Embryonic facial prominence (tissue), 1 donor: ENCODE measurements around the gene PCDHA2.
"Not testable (repeated sequence)": the region's sequence is repeated elsewhere in the genome, so short reads cannot be mapped to it uniquely, and the experiment has no call there.

Experiments
- DNase-seq: peaks from one replicate; pipeline ENCODE4 v3.0.0-alpha.2; 2016; ENCODE audit errors: extremely low spot score

The PCDHA2 gene

DNA sequence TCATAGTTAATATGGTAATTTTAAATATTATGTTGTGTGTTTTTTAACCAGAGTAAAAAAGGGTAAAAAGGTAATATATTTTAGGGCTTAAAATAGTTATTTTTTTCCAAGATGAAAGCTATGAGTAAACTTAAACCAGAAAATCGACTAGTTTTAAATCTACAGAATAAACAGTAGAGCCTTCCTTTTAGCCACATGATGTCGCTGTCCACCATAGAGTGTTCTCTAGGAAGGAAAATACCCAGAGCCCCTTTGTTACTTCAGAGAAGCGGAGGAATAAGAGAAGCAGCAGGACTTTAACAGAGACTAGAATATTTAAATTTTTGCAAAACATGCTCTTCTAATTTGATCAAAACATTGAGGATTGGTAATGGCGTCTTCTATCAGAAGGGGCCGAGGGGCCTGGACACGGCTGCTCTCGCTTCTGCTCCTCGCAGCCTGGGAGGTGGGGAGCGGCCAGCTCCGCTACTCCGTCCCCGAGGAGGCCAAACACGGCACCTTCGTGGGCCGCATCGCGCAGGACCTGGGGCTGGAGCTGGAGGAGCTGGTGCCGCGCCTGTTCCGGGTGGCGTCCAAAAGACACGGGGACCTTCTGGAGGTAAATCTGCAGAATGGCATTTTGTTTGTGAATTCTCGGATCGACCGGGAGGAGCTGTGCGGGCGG is at the start of gene PCDHA2:
PCDHA2 (plus strand) TSS at position 258 of the 664 bp plus-strand sequence.
- DNase-seq = no peak

DNA sequence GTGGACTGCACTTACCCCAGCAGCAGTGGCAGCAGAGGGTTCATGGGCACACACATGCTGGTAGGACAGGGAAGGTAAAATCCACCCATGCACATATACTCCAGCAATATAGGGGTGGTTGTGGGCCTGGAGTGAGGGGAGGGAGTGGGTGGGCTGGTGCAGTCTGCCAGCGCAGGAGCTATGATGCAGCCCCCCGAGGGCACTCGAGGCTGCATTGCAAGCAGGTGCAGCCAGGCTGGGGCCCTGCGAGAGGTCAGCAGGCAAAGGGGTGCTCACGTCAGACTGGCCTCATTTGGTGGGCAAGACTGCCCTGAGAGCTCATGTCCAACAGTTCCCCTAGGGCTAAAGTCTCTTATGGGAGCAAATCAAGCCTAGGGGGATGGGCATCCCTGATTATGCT is 41.1 kb upstream of the PCDHA2 start:
- DNase-seq = no peak

DNA sequence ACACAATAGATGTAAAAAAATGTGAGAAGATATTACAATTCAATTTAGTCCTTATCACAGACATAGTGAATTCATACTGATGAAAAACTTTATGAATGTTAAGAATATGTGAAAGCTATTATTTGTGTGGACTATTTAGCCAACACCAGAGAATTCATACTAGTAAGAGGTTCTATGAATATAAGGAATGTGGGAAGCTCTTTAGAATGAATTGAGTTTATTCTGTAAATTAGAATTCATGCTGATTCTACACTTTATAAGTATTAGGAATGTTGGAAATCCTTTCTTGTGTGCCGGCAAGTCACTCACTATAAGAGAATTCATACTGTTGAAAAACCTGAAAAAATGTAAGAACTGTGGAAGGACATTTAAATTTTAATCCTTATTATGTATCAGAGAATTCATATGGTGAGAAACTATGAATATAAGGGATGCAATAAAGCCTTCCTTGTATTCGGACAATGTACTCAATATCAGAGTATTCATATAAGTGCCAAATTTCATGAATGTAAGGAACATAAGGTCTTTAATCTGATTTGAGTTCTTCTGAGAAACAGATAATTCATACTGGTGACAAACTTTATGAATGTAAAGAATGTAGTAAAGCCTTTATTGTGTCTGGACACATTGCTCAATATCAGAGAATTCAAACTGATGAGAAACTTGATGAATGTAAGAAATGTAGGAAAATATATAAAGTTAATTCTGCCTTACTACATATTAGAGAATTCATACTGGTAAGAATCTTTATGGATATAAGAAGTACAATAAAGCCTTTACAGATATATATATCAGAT is 30.3 kb upstream of the PCDHA2 start:
- DNase-seq = no peak

DNA sequence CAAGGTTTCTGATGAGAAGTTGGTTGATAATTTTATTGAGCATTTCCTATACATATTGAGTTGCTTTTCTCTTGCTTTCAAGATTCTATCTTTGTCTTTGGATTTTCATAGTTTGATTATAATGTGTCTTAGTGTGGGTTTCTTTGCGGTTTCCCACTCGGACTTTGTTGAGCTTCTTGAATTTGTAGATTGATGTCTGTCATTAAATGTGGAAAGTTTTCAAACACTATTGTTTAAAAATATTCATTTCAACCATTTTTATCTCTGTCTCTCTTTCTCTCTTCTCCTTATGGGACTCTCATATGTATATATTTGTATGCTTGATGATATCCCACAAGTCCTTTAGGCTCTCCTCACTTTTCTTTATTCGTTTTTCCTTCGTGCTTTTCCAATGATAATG is 27.2 kb upstream of the PCDHA2 start:
- no peak for DNase-seq

DNA sequence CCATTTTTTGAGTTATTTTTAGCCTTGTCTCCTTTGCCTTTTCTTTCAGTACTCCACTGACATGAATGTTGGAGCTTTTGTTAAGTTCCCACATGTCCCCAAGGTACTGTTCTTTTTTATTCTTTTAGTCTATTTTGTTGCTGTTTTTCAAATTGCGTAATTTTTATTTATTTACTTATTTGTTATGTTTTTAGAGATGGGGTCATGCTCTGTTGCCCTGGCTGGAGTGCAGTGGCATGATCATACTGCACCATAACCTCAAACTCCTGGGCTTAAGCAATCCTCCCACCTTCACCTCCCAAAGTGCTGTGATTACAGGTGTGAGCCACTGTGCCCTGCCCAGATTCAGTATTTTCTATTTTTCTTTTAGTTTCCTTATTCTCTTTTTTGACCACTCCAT is 14.1 kb upstream of the PCDHA2 start:
- DNase-seq = no peak

DNA sequence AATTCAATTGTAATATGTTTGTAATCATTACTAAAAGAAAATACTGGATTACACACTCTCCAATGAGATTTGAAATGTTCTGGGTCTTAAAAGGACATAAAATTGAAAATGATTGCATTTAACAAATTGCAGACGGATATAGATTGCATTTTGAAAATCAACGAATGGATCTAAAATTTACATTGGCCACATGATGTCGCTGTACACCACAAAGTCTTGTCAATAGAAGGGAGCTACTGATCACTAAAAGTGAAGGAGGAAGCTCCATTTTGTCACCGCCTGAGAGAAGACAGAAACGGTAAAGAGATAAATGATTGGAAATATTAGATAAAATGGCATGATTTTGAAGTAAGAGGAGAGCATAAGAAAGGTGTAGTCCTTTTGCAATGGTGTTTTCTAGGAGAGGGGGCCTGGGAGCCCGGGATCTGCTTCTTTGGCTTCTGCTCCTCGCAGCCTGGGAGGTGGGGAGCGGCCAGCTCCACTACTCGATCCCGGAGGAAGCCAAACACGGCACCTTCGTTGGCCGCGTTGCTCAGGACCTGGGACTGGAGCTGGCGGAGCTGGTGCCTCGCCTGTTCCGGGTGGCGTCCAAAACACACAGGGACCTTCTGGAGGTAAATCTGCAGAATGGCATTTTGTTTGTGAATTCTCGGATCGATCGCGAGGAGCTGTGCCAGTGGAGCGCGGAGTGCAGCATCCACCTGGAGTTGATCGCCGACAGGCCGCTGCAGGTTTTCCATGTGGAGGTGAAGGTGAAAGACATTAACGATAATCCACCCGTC is 8.6 kb upstream of the PCDHA2 start, which contains the start of gene PCDHA1:
PCDHA1 (plus strand) TSS at position 236 of the 782 bp plus-strand sequence.
- DNase-seq = no peak

DNA sequence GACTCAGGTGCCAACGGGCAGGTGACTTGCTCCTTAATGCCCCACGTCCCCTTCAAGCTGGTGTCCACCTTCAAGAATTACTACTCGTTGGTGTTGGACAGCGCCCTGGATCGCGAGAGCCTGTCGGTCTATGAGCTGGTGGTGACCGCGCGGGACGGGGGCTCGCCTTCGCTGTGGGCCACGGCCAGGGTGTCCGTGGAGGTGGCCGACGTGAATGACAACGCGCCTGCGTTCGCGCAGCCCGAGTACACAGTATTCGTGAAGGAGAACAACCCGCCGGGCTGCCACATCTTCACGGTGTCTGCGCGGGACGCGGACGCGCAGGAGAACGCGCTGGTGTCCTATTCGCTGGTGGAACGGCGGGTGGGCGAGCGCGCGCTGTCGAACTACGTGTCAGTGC is 7.2 kb upstream of the PCDHA2 start:
- not testable (repeated sequence) for DNase-seq

DNA sequence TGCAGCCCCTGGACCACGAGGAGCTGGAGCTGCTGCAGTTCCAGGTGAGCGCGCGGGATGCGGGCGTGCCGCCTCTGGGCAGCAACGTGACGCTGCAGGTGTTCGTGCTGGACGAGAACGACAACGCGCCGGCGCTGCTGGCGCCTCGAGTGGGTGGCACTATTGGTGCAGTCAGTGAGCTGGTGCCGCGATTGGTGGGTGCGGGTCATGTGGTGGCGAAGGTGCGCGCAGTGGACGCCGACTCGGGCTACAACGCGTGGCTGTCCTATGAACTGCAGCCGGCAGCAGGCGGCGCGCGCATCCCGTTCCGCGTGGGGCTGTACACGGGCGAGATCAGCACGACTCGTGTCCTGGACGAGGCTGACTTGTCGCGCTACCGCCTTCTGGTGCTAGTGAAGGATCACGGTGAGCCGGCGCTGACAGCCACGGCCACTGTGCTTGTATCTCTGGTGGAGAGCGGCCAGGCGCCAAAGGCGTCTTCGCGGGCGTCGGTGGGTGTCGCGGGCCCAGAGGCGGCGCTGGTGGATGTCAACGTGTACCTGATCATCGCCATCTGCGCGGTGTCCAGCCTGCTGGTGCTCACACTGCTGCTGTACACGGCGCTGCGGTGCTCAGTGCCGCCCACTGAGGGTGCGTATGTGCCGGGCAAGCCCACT is 6.7 kb upstream of the PCDHA2 start:
- DNase-seq = not testable (repeated sequence)

DNA sequence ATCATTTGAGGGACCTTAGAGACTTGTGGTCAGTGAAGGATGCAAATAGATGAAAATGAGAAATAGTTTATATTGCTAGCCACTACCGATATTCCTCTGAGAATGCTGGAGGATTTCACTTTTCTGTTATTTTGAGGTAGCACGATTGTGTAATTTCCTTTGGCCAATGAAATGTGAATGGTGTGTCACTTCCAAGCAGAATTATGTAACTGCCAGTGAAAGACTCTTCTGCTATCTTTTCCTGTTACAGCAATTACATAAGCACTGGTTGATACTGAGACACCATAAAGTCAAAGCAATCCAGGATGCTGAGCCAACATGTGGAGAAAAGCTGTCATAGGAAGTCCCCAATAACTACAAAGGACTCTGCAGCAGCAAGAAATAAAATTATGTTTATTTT is 3.6 kb upstream of the PCDHA2 start:
- DNase-seq = no peak

DNA sequence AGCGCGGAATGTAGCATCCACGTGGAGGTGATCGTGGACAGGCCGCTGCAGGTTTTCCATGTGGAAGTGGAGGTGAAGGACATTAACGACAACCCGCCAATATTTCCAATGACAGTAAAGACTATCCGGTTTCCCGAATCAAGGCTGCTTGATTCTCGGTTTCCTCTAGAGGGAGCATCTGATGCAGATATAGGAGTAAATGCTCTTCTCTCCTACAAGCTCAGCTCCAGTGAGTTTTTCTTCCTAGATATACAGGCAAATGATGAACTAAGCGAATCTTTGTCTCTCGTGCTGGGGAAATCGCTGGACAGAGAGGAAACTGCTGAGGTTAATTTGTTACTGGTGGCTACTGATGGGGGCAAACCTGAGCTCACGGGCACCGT is 598 bp downstream of the PCDHA2 start:
- DNase-seq = no peak

DNA sequence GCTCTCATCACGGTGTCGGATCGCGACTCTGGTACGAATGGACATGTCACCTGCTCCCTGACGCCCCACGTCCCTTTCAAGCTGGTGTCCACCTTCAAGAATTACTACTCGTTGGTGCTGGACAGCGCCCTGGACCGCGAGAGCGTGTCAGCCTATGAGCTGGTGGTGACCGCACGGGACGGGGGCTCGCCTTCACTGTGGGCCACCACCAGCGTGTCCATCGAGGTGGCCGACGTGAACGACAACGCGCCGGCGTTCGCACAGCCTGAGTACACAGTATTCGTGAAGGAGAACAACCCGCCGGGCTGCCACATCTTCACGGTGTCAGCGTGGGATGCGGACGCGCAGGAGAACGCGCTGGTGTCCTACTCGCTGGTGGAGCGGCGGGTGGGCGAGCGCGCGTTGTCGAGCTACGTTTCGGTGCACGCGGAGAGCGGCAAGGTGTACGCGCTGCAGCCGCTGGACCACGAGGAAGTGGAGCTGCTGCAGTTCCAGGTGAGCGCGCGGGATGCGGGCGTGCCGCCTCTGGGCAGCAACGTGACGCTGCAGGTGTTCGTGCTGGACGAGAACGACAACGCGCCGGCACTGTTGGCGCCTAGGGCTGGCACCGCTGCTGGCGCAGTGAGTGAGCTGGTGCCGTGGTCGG is 1.5 kb downstream of the PCDHA2 start:
- not testable (repeated sequence) for DNase-seq

DNA sequence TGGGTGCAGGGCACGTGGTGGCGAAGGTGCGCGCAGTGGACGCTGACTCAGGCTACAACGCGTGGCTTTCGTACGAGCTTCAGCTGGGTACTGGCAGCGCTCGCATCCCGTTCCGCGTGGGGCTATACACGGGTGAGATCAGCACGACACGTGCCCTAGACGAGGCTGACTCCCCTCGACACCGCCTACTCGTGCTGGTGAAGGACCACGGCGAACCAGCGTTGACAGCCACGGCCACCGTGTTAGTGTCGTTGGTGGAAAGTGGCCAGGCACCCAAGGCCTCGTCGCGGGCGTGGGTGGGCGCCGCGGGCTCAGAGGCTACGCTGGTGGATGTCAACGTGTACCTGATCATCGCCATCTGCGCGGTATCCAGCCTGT is 2.1 kb downstream of the PCDHA2 start:
- no peak for DNase-seq

DNA sequence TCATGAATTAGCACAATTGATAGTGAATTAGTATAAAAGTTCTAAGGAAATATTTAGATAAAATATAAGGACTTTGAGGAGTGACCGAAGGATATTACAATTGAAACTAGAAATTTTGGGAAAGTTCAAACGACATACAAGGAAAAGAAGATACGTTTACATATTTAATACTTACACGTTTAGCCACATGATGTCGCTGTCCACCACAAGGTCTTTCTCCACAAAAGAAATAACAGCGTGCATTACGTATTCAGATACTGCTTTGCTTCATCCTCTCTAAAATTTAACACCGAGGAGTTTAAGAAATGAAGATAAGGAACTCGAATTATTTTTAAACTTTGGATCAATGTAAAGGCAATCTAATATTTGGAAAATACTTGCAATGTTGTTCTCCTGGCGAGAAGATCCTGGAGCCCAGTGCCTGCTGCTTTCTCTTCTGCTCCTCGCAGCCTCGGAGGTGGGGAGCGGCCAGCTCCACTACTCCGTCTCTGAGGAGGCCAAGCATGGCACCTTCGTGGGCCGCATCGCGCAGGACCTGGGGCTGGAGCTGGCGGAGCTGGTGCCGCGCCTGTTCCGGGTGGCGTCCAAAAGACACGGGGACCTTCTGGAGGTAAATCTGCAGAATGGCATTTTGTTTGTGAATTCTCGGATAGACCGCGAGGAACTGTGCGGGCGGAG is 6.3 kb downstream of the PCDHA2 start, which contains the start of gene PCDHA3:
PCDHA3 (plus strand) TSS at position 242 of the 678 bp plus-strand sequence.
- no peak for DNase-seq

DNA sequence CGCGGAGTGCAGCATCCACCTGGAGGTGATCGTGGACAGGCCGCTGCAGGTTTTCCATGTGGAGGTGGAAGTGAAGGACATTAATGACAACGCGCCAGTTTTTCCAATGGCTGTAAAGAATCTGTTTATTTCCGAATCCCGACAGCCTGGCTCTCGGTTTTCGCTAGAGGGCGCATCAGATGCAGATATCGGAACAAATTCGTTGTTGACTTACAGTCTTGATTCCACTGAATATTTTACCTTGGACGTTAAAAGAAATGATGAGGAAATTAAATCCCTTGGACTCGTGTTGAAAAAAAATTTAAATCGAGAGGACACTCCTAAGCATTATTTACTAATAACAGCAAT is 6.8 kb downstream of the PCDHA2 start:
- no peak for DNase-seq

DNA sequence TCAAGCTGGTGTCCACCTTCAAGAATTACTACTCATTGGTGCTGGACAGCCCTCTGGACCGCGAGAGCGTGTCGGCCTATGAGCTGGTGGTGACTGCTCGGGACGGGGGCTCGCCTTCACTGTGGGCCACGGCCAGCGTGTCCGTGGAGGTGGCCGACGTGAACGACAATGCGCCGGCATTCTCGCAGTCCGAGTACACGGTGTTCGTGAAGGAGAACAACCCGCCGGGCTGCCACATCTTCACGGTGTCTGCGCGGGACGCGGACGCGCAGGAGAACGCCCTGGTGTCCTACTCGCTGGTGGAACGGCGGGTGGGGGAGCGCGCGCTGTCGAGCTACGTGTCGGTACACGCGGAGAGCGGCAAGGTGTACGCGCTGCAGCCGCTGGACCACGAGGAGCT is 7.7 kb downstream of the PCDHA2 start:
- not testable (repeated sequence) for DNase-seq

DNA sequence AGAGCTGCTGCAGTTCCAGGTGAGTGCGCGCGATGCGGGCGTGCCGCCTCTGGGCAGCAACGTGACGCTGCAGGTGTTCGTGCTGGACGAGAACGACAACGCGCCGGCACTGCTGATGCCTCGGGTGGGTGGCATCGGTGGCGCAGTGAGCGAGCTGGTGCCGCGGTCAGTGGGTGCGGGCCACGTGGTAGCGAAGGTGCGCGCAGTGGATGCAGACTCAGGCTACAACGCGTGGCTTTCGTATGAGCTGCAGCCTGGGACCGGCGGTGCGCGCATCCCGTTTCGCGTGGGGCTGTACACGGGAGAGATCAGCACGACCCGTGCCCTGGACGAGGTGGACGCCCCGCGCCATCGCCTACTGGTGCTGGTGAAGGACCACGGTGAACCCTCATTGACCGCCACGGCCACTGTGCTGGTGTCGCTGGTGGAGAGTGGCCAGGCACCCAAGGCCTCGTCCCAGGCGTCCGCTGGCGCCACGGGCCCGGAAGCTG is 8.2 kb downstream of the PCDHA2 start:
- DNase-seq = no peak

DNA sequence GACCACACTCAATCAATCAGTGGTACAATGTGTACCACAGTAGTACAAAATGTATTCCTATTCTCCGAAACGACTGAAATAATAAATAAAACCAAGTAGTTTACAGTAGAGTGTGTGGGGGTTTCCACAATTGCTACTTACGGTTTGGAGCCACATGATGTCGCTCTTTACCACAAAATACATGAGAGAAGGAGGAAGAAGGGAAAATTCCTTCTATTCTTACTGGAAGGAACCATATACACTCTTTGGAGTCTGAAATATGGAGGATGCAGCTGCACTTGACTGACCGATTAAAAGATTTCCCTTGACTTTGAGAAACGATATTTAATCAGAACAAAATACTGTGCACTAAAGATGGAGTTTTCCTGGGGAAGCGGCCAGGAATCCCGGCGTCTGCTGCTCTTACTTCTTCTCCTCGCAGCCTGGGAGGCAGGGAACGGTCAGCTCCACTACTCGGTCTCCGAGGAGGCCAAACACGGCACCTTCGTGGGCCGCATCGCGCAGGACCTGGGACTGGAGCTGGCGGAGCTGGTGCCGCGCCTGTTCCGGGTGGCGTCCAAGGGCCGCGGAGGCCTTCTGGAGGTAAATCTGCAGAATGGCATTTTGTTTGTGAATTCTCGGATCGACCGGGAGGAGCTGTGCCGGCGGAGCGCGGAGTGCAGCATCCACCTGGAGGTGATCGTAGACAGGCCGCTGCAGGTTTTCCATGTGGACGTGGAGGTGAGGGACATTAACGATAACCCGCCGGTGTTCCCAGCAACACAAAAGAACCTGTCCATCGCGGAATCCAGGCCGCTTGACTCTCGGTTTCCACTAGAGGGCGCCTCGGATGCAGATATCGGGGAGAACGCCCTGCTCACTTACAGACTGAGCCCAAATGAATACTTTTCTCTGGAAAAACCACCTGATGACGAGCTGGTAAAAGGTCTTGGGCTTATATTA is 12.5 kb downstream of the PCDHA2 start, which contains the start of gene PCDHA4:
PCDHA4 (plus strand) TSS at position 235 of the 942 bp plus-strand sequence.
- no peak for DNase-seq

DNA sequence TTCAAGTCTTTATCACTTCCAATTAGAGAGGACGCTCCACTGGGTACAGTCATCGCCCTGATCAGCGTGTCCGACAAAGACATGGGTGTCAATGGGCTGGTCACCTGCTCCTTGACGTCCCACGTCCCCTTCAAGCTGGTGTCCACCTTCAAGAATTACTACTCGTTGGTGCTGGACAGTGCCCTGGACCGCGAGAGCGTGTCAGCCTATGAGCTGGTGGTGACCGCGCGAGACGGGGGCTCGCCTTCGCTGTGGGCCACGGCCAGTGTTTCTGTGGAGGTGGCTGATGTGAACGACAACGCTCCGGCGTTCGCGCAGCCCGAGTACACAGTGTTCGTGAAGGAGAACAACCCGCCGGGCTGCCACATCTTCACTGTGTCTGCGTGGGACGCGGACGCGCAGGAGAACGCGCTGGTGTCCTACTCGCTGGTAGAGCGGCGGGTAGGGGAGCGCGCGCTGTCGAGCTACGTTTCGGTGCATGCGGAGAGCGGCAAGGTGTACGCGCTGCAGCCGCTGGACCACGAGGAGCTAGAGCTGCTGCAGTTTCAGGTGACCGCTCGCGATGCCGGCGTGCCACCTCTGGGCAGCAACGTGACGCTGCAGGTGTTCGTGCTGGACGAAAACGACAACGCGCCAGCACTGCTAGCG is 13.7 kb downstream of the PCDHA2 start:
- not testable (repeated sequence) for DNase-seq

DNA sequence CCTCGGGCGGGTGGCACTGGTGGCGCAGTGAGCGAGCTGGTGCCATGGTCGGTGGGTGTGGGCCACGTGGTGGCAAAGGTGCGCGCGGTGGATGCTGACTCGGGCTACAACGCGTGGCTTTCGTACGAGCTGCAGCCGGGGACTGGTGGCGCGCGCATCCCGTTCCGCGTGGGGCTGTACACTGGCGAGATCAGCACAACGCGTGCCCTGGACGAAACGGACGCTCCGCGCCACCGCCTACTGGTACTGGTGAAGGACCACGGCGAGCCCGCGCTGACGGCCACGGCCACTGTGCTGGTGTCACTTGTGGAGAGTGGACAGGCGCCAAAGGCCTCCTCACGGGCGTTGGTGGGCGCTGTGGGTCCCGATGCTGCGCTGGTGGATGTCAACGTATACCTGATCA is 14.2 kb downstream of the PCDHA2 start:
- no peak for DNase-seq
